Fibroblast of villous mesenchyme (primary cell): ENCODE results near the gene GFOD1. TPM values are rescaled to one million over a fixed set of nuclear protein-coding genes. Genes with fewer than 3 reads are reported as not detected.

Experiments used
- DNase-seq: peaks from one replicate; pipeline ENCODE4 v3.0.0-alpha.2; 2010; ENCODE audit warnings: low read depth
- H3K4me3 ChIP-seq: 2 replicates; pipeline ENCODE4 v1.5.1; 2011; ENCODE audit warnings: low read depth, mild to moderate bottlenecking, low read length
- total RNA-seq: library from RNA; depleted of rRNA; stranded (reverse); fragments of >200 nt; gene quantifications from 2 replicates; pipeline ENCODE4 v1.2.3, GENCODE V29; 2012
- TF ChIP-seq, protein P1 (sequence below): IDR thresholded peaks from 2 replicates; pipeline ENCODE4 v1.5.1; 2012; ENCODE audit warnings: low read depth, mild to moderate bottlenecking, low read length; ENCODE audit not compliant: insufficient read depth

Gene GFOD1
- total RNA-seq, 1 donor, result 4.7 TPM

DNA sequence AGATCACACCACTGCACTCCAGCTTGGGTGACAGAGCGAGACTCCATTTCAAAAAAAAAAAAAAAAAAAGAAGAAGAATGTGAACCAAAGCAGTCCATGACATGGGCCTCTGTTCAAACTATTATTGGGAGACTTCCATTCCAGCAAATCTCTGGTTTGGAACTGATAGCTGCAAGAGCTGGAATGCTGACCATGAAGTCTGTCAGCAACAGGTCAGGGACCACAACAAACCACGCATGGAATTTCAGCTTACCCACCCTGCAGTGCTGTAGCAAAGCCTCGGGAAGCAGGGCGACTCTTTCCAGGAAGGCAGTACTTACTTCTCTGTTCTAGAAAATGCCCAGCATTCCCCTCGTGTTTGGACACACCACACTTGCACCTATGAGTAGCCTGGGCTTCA, 125.0 kb downstream of the GFOD1 start:
- no peak overlapping the region for H3K4me3 ChIP-seq
- TF ChIP-seq, protein P1, sequence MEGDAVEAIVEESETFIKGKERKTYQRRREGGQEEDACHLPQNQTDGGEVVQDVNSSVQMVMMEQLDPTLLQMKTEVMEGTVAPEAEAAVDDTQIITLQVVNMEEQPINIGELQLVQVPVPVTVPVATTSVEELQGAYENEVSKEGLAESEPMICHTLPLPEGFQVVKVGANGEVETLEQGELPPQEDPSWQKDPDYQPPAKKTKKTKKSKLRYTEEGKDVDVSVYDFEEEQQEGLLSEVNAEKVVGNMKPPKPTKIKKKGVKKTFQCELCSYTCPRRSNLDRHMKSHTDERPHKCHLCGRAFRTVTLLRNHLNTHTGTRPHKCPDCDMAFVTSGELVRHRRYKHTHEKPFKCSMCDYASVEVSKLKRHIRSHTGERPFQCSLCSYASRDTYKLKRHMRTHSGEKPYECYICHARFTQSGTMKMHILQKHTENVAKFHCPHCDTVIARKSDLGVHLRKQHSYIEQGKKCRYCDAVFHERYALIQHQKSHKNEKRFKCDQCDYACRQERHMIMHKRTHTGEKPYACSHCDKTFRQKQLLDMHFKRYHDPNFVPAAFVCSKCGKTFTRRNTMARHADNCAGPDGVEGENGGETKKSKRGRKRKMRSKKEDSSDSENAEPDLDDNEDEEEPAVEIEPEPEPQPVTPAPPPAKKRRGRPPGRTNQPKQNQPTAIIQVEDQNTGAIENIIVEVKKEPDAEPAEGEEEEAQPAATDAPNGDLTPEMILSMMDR, result no peak
- peak; percentile 38 for DNase-seq

DNA sequence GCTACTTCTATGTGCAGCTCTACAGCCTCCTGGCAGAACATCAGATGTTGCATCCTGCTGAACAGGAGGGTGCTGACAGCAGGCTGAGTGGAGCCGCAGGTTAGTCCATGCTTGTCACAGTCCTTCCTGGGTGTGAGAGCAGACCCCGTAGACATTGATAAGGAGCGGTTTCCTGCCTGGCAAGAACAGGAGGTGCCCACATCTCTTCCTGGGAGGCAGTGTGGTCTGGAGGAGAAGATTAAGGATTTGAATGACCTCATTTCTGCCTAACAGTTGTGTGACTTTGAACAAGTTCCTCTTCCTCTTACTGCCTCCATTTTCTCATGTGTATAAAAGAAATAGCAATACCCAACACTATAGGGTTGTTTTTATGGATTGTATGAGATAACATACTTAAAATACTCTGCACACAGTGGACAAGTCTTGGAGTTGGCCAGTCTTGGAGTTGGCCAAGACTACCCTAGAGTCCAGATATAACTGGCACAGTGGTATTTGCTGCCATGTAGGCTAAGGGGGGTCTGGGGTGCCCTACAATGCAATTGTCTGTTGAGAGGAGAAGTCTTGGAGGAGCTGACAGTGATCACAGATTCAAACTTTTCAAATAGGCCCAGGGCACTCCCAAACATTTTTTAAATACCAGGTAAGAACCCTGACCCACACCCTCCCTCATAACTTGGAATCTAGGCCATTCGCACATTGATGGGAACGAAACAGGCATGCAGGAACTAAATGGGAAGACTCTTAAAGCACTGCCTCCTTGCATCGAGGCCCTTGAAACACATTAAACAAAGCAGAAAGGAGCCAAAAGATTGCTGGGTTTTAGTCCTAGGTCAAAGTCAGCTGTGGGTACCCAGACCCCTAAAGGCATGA, 126.5 kb downstream of the GFOD1 start:
- no peak overlapping the region for H3K4me3 ChIP-seq
- TF ChIP-seq, protein P1, result no peak
- DNase-seq, result no peak

DNA sequence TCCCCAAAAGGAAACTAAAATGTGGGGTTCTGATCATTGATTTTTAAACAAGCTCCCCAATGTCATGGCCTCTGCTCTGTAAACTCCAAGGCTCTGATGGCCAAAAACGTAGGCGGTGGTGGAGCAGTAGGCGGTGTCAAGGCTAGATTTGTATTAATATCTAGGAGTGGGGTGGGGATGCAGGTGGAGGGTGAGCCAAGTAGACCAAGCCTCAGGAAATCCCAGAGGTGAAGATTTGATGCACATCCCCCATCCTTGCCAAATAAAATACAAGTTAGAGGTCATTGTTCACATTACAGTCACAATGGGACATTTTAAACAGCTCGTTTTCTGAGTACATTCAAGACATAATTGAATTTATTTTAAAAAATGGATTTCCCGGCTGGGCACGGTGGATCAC, 128.1 kb downstream of the GFOD1 start:
- H3K4me3 ChIP-seq, result no peak overlapping the region
- no peak for DNase-seq
- TF ChIP-seq, protein P1, result no peak

DNA sequence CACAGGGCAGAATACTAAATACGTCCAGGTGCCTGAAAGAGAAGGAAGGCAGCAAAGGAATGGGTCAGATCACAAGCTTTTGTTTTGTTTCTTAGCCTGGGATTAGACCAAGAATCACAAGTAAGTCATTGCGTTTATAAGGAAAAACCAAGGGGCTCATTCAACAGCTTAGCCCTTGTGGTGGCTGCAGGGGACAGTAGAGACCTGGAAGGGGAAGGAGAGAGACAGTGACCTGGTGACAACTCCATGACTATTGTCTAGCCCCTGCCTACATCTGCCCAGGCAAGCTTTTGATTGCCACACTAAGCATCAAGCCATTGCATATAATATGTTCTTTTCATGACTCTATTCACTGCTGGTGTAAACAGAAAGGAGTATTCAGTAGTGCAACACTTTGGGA, 128.9 kb downstream of the GFOD1 start:
- no peak for DNase-seq

DNA sequence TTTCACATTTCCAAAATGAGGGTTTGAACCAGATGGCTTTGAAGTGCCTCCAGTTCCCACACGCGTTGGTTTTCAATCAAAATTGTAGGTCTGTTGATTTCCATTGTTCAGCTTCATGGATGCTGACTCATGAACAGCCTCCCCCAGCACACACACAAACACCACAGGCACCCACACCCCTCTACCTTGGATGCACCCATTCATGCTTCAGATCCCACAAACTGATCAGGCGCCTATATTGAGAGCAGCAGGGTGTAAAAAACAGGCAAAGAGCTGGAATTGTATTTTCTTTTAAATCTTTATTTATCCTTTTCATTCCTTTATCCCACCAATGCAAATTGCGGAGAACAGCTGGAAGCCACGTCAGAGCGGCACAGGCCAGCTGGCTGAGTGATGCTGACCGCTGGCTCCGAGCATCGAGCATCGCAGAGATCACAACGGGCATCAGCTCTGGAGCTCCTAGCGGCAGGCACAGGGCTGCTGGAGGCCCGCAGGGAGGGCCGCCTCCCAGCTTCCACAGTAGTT, 129.8 kb downstream of the GFOD1 start:
- peak; percentile 49 for DNase-seq
- TF ChIP-seq, protein P1, result peak; percentile 12
- no peak overlapping the region for H3K4me3 ChIP-seq

More for the DNA sequence above, 128.9 kb downstream of the GFOD1 start:
- H3K4me3 ChIP-seq, result no peak overlapping the region
- TF ChIP-seq, protein P1, result no peak

DNA sequence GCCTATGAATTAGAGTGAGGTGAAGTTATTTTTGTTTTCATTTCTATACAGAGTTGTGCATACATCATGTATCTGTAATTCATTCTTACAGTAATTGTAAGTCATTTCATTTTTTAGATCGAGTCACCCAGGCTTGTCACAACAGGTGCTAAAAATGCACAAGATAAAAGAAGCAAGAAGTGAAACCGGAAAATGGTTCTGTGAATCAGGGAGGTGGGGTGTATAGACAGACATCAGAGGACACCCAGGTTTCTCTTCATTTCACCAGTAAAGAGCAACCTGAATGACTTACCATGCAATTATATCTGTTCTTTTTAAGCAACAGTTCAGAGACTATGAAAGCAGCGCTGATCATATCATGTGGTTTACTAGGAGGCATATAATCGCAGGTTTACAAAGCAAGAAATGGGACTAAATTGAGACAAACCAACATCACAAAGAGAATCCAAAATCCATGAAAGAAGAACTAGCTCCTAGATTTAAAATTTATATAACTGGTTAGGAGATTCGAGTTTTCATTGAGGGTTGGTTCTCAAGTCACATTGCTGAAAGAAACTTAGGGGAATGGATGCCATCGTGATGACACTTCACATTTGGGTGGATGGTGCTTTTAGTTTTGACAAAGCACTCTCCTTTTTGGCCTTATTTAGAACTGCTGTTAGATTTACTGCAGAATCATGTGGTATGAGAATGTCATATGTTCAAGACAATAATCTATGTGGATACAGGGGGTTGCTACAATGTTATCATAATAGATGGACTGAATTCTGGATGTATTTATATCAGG, 131.2 kb downstream of the GFOD1 start:
- TF ChIP-seq, protein P1, result no peak
- no peak for DNase-seq
- H3K4me3 ChIP-seq, result no peak overlapping the region
